ENCODE results near the gene ZNF275.
"Not testable (repeated sequence)": the region's sequence is repeated elsewhere in the genome, so short reads cannot be mapped to it uniquely, and the experiment has no call there.

Gene ZNF275, protein sequence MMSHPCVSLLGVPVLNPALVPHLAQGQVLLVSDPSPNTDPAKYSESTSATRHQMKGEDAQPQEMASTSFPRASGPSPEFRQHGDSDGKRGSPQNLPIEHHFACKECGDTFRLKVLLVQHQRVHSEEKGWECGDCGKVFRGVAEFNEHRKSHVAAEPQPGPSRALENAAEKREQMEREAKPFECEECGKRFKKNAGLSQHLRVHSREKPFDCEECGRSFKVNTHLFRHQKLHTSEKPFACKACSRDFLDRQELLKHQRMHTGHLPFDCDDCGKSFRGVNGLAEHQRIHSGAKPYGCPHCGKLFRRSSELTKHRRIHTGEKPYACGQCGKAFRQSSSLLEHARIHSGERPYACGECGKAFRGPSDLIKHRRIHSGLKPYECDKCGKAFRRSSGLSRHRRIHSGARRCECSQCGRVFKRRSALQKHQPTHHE

DNA sequence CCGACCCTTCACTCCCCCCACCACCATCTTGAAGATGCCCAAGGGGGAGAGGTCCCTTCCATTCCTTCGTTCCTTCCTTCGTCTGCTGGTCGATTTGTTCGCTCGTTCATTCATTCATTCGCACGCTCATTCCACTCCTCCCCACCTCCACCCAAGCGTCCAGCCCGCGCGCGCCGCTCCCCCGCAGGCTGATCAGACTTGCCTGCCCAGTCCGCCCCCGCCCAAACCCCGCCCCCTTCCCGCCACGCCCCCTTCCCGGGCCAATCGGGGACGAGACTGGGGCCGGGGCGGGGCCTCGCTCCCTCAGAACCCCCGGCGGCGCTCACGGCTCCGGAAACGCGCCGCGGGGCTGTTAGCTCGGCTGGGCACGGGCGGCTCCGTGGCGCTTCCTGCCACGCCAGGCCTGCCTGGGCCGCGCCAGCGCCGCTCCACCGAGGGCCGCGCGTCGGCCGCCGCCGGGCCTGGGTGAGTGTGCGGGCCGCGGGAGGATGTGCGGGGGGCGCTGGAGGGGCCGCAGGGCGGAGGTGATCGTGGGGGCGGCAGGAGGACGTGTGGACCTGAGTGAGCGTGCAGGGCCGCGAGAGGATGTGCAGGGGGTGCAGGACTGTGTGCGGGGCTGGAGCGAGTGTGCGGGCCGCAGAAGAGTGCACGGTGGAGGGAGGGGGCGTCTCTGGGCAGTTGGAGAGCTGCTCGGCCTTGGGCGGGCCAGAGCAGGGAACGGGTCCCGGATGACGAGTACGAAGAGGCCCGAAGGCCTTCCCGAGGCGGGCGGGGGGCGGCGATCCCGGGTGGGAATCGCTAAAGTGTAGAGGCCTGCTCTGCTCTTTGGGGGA, at the start of gene ZNF275:
TSS of gene ZNF275 (plus strand) at position 333 of the 833 bp plus-strand sequence. CDS start 2,527 bp downstream, outside the sequence.
- Histone ChIP-seq H3K4me3 (peak within 1 kb of the TSS; percentile 67 to 80 (median 74)), H3K4me1 (peaks cover 13 to 37% (median 30%) of the 10 kb centered on the region in 10 experiments; a peak in 18 of 20 replicates), H4K20me1 (peaks cover 0 to 40% (median 0%) of the 10 kb centered on the region in 11 experiments; a peak in 9 of 22 replicates), H3K4me2 (peak within 1 kb of the TSS; percentile 68 to 83 (median 78)), H3K27me3 (peaks cover 38 to 73% (median 59%) of the 10 kb centered on the region in 11 experiments), H3K36me3 (peaks cover 0 to 31% (median 18%) of the 10 kb centered on the region in 11 experiments; a peak in 13 of 22 replicates), H3K9ac (peak within 1 kb of the TSS; percentile 79 to 90 (median 86)), H3K27ac (peak within 1 kb of the TSS; percentile 70 to 86 (median 80)), H3K9me3 (replicated peaks in 1 of 11) (peaks cover under 1 to 27% (median 10%) of the 10 kb centered on the region in 11 experiments; a peak in 11 of 22 replicates)
- TF ChIP-seq Cebpa-rat (IDR thresholded peaks at IDR 0.05), result no peak

DNA sequence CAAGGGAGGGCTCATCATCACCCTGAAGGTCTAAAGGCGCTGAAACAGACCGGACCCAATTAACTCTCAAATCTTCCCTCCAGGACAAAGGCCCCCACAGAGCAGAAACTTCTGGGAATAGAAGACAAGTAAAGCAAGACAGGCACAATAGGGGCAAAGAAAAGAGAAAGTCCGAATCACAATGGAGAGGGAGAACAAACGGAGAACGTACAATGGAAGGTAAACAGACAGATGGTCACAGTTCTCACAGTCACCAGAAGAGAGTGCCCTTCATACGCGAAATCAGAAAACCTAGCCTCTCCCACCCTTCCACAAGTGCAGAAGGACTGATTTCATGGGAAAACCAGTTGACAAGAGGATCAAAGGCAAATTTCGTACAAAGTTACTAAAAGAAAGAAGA, 48.3 kb upstream of the ZNF275 start:
- H3K36me3 ChIP-seq; H3K4me2 ChIP-seq; H3K4me1 ChIP-seq; H3K9ac ChIP-seq; H3K4me3 ChIP-seq; H3K27me3 ChIP-seq; H3K9me3 ChIP-seq (replicated peaks in 1 of 11); H4K20me1 ChIP-seq; H3K27ac ChIP-seq: not testable (repeated sequence)

DNA sequence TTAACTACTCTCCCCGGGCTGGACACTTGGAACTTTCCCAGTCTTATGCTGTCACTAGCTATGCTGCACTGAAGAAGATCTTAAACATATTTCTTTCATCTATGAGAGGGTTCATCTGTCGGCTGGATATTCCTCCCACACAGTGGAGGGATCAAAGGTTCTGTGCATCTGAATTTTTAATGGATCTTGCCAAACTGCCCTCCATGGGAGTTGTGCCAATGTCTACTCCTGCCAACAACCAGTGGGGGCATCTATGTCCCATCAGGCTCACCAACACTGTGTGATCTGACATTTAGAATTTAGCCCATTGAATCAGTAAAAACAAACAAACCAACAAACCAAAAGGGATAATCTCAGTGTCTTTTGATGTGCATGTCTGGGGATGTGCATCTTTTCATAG, 45.1 kb upstream of the ZNF275 start:
- not testable (repeated sequence) for H4K20me1 ChIP-seq; H3K27ac ChIP-seq; H3K27me3 ChIP-seq; H3K4me2 ChIP-seq; H3K4me3 ChIP-seq; H3K36me3 ChIP-seq; H3K4me1 ChIP-seq; H3K9ac ChIP-seq; H3K9me3 ChIP-seq (replicated peaks in 1 of 11)

DNA sequence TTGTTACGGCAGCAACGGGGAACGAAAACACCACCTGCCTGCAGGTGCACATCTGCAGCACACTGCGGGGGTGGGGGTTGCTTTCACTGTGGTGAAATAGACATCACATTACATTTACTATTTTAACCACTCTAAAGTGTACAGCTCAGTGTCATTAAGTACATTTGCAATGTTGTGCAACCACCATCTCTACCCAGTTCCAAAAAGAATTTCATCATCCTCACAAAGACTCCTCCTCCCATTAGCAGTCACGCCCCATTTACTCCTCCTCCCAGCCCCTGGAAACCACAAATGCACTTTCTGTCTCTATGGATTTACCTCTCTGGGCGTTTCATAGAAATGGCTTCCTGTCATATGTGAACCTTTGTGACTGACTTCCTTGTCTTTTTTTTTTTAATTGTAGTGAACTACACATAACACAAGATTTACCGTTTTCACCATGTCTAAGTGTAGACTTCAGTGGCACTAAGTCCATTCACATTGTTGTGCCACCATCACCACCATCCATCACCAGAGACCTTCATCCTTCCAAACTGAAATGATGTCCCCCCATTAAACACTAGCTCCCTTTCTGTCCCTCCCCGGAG, 40.4 kb upstream of the ZNF275 start:
- not testable (repeated sequence) for H4K20me1 ChIP-seq, H3K4me3 ChIP-seq, H3K9ac ChIP-seq, H3K36me3 ChIP-seq
- Histone ChIP-seq H3K4me2 (peak overlapping the region in 8 of 11 experiments; percentile 13 to 39 (median 26); a peak in 9 of 22 replicates), H3K4me1 (peaks cover 0 to 13% (median 9%) of the 10 kb centered on the region in 10 experiments; a peak in 12 of 20 replicates), H3K9me3 (replicated peaks in 1 of 11) (peaks cover 0 to 13% (median 3%) of the 10 kb centered on the region in 11 experiments; a peak in 8 of 22 replicates), H3K27ac (peak overlapping the region in 3 of 11 experiments; percentile 11 to 52 (median 19); a peak in 4 of 22 replicates), H3K27me3 (peaks cover 33 to 49% (median 47%) of the 10 kb centered on the region in 11 experiments)

DNA sequence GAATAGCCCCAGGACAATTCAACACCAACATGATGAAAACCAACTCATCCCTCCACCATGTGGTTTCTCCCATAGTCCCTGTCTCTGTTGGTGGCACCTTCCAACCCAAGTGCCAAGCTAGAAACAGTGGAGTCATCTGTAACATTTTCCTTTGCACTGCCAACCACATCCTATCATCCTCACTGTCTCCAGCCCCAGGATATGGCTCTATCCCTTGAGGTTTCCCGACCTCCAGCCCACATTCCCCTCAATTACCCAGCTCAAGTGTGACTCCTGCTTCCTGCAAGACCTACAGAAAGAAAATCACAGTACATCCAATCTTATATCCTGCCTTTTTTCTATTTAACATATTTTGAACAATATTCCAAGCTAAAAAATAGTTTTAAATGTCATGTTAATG, 36.6 kb upstream of the ZNF275 start:
- Histone ChIP-seq H3K4me2 (no peak overlapping the region), H3K27ac (no peak overlapping the region), H3K27me3 (peaks cover 67 to 87% (median 84%) of the 10 kb centered on the region in 11 experiments), H3K36me3 (no peaks in the 10 kb centered on the region), H3K9ac (no peak overlapping the region), H3K9me3 (replicated peaks in 1 of 11) (peaks cover 0 to 18% (median 3%) of the 10 kb centered on the region in 11 experiments; a peak in 8 of 22 replicates), H3K4me3 (no peak overlapping the region), H3K4me1 (peaks cover 0 to 13% (median 9%) of the 10 kb centered on the region in 10 experiments; a peak in 12 of 20 replicates), H4K20me1 (no peaks in the 10 kb centered on the region)
- no peak for TF ChIP-seq Cebpa-rat (IDR thresholded peaks at IDR 0.05)

- peaks cover 0 to 14% (median 4%) of the 10 kb centered on the region in 10 experiments; a peak in 8 of 20 replicates for H3K4me1 ChIP-seq
- H4K20me1 ChIP-seq, result no peaks in the 10 kb centered on the region; a peak in 1 of 22 replicates
- H3K27ac ChIP-seq, result no peak overlapping the region
- H3K36me3 ChIP-seq, result no peaks in the 10 kb centered on the region
- H3K4me3 ChIP-seq, result no peak overlapping the region
- TF ChIP-seq Cebpa-rat (IDR thresholded peaks at IDR 0.05), result no peak
- H3K27me3 ChIP-seq, result peaks cover 92 to 100% (median 98%) of the 10 kb centered on the region in 11 experiments
- H3K9me3 ChIP-seq (replicated peaks in 1 of 11), result peaks cover 0 to 15% (median 0%) of the 10 kb centered on the region in 11 experiments; a peak in 1 of 22 replicates
- no peak overlapping the region for H3K9ac ChIP-seq
- H3K4me2 ChIP-seq, result no peak overlapping the region
Observed at GRCh38 chrX:153299855-153300254, 34.1 kb upstream of the ZNF275 start.

DNA sequence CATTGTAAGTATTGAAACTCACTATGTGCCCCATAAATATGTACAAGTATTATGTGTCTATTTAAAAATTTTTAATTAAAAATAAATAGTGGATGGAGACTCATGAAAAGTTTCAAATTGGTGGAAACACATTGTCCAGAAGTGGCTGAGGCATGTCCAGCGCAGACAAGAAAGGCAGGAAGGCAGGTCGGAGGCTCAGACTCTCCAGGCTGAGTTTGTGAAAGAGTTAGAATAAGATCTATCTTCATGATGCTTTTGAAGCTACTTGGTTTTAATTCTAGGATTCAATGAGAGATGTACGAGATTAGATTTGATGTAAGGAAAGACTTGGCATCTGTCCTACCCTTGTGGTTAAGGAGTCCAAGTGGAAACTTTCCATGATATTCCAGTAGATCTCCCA, 32.2 kb upstream of the ZNF275 start:
- Histone ChIP-seq H4K20me1 (peaks cover 0 to 4% (median 0%) of the 10 kb centered on the region in 11 experiments; a peak in 4 of 22 replicates), H3K27me3 (peaks cover 96 to 100% (median 99%) of the 10 kb centered on the region in 11 experiments), H3K36me3 (no peaks in the 10 kb centered on the region), H3K9ac (no peak overlapping the region), H3K4me1 (peaks cover 0 to 14% (median 4%) of the 10 kb centered on the region in 10 experiments; a peak in 8 of 20 replicates), H3K9me3 (replicated peaks in 1 of 11) (peaks cover 0 to 12% (median 0%) of the 10 kb centered on the region in 11 experiments; a peak in 1 of 22 replicates), H3K4me2 (no peak overlapping the region), H3K27ac (no peak overlapping the region), H3K4me3 (no peak overlapping the region)
- no peak for TF ChIP-seq Cebpa-rat (IDR thresholded peaks at IDR 0.05)

DNA sequence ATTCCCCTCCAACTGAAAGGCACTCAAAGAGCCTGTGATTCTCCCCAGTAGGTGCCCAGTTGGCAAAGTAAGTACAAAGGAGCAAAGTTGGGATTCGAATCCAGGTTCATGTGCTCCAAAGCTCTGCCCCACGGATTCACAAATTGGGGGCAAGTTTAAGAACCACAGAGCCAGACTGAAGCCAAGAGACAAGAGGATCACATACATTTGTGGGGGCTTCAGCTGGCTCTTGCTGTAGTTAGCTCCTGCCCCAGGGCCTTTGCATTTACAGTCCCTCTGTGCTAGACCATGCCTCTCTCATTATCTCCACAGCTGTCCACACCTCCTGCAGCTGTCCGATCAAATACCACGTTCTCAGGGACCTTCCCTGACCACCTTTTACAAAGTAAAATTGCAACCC, 31.2 kb upstream of the ZNF275 start:
- Histone ChIP-seq H3K4me2 (no peak overlapping the region), H3K36me3 (no peaks in the 10 kb centered on the region), H3K9me3 (replicated peaks in 1 of 11) (peaks cover 0 to 12% (median 0%) of the 10 kb centered on the region in 11 experiments; a peak in 1 of 22 replicates), H3K9ac (no peak overlapping the region), H4K20me1 (peaks cover 0 to 7% (median 0%) of the 10 kb centered on the region in 11 experiments; a peak in 4 of 22 replicates), H3K4me1 (peaks cover 0 to 14% (median 4%) of the 10 kb centered on the region in 10 experiments; a peak in 8 of 20 replicates), H3K4me3 (no peak overlapping the region), H3K27ac (no peak overlapping the region), H3K27me3 (peaks cover 96 to 100% (median 99%) of the 10 kb centered on the region in 11 experiments)
- no peak for TF ChIP-seq Cebpa-rat (IDR thresholded peaks at IDR 0.05)

All from BLaER1 treated with 17β-estradiol and CSF1 and Interleukin-3, amounts not matched to agents 10 nM and 100 nM (cell line).